DND-41 (cell line): ENCODE results near the gene MLF2.

Experiments
- ATAC-seq: fragments of 200-7000 bp; cut with Tn5 transposase; 3 replicates; pipeline ENCODE4 v1.9.1; 2021; ENCODE audit warnings: low read depth; ENCODE audit not compliant: insufficient read depth
- DNase-seq: peaks from one replicate; pipeline ENCODE4 v3.0.0-alpha.2; 2020
- H2AFZ ChIP-seq: 2 replicates; pipeline ENCODE4 v1.6.0; 2012; ENCODE audit warnings: low read depth, low read length
- H3K27ac ChIP-seq: 2 replicates; pipeline ENCODE4 v1.5.1; 2012; ENCODE audit warnings: low read length, inconsistent platforms
- H3K27me3 ChIP-seq: fragments of 200-600 bp; sonication (generic); 2 replicates; pipeline ENCODE4 v1.6.0; 2012; ENCODE audit warnings: low read length, mild to moderate bottlenecking, inconsistent platforms; ENCODE audit not compliant: insufficient read depth, poor library complexity
- H3K36me3 ChIP-seq: 2 replicates; pipeline ENCODE4 v1.5.1; 2012; ENCODE audit warnings: low read length, inconsistent platforms; ENCODE audit not compliant: insufficient read depth
- H3K4me1 ChIP-seq: 2 replicates; pipeline ENCODE4 v1.5.1; 2012; ENCODE audit warnings: mild to moderate bottlenecking, low read length; ENCODE audit not compliant: insufficient read depth
- H3K4me2 ChIP-seq: 2 replicates; pipeline ENCODE4 v1.6.0; 2012; ENCODE audit warnings: mild to moderate bottlenecking, moderate library complexity, low read length, inconsistent platforms; ENCODE audit not compliant: insufficient read depth
- H3K4me3 ChIP-seq, 2 experiments: fragments of 200-600 bp in 1 of 2; shearing (Covaris generic) in 1 of 2; 2 replicates each; pipeline ENCODE4 v1.5.1; 2012 to 2016; ENCODE audit warnings: inconsistent platforms in 2 of 2, low read length in 2 of 2, mild to moderate bottlenecking in 2 of 2, low read depth in 1 of 2, moderate library complexity in 1 of 2
- H3K79me2 ChIP-seq: 2 replicates; pipeline ENCODE4 v1.6.0; 2012; ENCODE audit warnings: low read length, inconsistent platforms; ENCODE audit not compliant: insufficient read depth
- H3K9ac ChIP-seq: 2 replicates; pipeline ENCODE4 v1.6.0; 2012; ENCODE audit warnings: low read depth, mild to moderate bottlenecking, inconsistent platforms, low read length, moderate library complexity
- H3K9me3 ChIP-seq: 2 replicates; pipeline ENCODE4 v1.5.1; 2012; ENCODE audit warnings: low read length, moderate library complexity, mild to moderate bottlenecking, inconsistent platforms; ENCODE audit not compliant: insufficient read depth, severe bottlenecking
- H4K20me1 ChIP-seq: 2 replicates; pipeline ENCODE4 v1.6.0; 2012; ENCODE audit warnings: low read length; ENCODE audit not compliant: insufficient read depth
- CTCF ChIP-seq: IDR thresholded peaks from 2 replicates; pipeline ENCODE4 v1.5.1; 2012; ENCODE audit warnings: borderline replicate concordance, low read length, moderate library complexity, mild to moderate bottlenecking; ENCODE audit not compliant: poor library complexity, severe bottlenecking; ENCODE audit errors: extremely low read depth
- EZH2 ChIP-seq: IDR thresholded peaks from 3 replicates; pipeline ENCODE4 v1.6.1; 2012; ENCODE audit warnings: borderline replicate concordance, low read depth, mild to moderate bottlenecking, moderate library complexity, low read length, inconsistent platforms; ENCODE audit not compliant: severe bottlenecking

MLF2 gene

GRCh38 chr12:6786416-6787094, 33.6 kb upstream of the MLF2 start:
- Histone ChIP-seq H3K9ac (no peak overlapping the region), H4K20me1 (no peaks in the 10 kb centered on the region), H3K79me2 (no peaks in the 10 kb centered on the region), H2AFZ (no peak overlapping the region), H3K4me2 (no peak overlapping the region), H3K4me1 (peaks cover 29% of the 10 kb centered on the region), H3K27me3 (peaks cover 25% of the 10 kb centered on the region), H3K4me3 (no peak overlapping the region), H3K36me3 (no peaks in the 10 kb centered on the region), H3K9me3 (no peaks in the 10 kb centered on the region), H3K27ac (no peak overlapping the region)
- no peak for TF ChIP-seq EZH2
- no peak for TF ChIP-seq CTCF
- ATAC-seq (0 out of 3 replicates have a peak, but pooled peaks have one; percentile 7), DNase-seq (no peak)

- ATAC-seq (no peak), DNase-seq (no peak)
- peaks cover 13% of the 10 kb centered on the region for H3K27me3 ChIP-seq
- no peak for TF ChIP-seq EZH2
- TF ChIP-seq CTCF = no peak
- H3K4me1 ChIP-seq = peaks cover 29% of the 10 kb centered on the region
- H3K9me3 ChIP-seq = no peaks in the 10 kb centered on the region
- no peaks in the 10 kb centered on the region for H3K79me2 ChIP-seq
- H3K9ac ChIP-seq = no peak overlapping the region
- no peak overlapping the region for H2AFZ ChIP-seq
- no peak overlapping the region for H3K4me2 ChIP-seq
- no peaks in the 10 kb centered on the region for H4K20me1 ChIP-seq
- H3K27ac ChIP-seq = no peak overlapping the region
- H3K4me3 ChIP-seq = no peak overlapping the region
- no peaks in the 10 kb centered on the region for H3K36me3 ChIP-seq
Observed at GRCh38 chr12:6784761-6785160, 31.8 kb upstream of the MLF2 start.

GRCh38 chr12:6784296-6784695, 31.4 kb upstream of the MLF2 start:
- no peak overlapping the region for H3K9ac ChIP-seq
- DNase-seq (no peak), ATAC-seq (no peak)
- no peaks in the 10 kb centered on the region for H3K36me3 ChIP-seq
- no peak overlapping the region for H3K4me3 ChIP-seq
- TF ChIP-seq CTCF = no peak
- no peak for TF ChIP-seq EZH2
- no peak overlapping the region for H3K4me2 ChIP-seq
- no peaks in the 10 kb centered on the region for H4K20me1 ChIP-seq
- peaks cover 26% of the 10 kb centered on the region for H3K4me1 ChIP-seq
- H3K9me3 ChIP-seq = no peaks in the 10 kb centered on the region
- no peaks in the 10 kb centered on the region for H3K79me2 ChIP-seq
- H3K27me3 ChIP-seq = peaks cover 9% of the 10 kb centered on the region
- H3K27ac ChIP-seq = no peak overlapping the region
- no peak overlapping the region for H2AFZ ChIP-seq
